DMS53 treated with DMSO at 0.1 percent for 48 hours (cell line): ENCODE data around the gene LMOD1.

Experiments
- DNase-seq: peaks from one replicate; lab custom pipeline; 2025; ENCODE audit not compliant: unreplicated experiment; lab: John Stamatoyannopoulos, UW

Gene LMOD1

DNA sequence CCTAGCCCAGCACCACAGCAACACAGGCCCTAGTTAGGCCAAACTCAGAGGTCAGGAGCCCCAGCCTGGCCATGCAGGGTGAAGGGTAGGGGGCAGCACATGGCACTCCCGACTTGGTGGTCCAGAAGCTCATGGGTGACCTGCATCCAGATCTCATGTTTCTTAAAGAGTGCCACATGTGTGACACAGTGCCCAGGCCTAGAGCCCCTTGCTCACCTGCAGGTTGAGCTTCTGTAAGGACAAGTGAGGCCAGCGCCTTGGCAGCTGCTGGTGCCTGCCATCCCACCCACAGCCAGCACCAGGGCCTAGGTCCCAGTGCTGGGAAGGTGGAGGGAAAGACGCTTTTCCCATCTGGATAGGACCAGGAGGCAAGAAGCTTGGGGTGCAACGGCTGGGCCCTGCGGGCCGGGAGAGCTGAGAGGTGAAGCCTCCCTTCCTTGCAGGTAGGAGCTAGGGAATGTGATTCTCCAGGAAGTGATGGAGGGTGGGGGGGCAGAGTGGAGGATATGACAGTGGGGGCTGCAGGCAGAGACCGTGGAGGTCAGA, 51.2 kb downstream of the LMOD1 start:
- DNase-seq: no peak

DNA sequence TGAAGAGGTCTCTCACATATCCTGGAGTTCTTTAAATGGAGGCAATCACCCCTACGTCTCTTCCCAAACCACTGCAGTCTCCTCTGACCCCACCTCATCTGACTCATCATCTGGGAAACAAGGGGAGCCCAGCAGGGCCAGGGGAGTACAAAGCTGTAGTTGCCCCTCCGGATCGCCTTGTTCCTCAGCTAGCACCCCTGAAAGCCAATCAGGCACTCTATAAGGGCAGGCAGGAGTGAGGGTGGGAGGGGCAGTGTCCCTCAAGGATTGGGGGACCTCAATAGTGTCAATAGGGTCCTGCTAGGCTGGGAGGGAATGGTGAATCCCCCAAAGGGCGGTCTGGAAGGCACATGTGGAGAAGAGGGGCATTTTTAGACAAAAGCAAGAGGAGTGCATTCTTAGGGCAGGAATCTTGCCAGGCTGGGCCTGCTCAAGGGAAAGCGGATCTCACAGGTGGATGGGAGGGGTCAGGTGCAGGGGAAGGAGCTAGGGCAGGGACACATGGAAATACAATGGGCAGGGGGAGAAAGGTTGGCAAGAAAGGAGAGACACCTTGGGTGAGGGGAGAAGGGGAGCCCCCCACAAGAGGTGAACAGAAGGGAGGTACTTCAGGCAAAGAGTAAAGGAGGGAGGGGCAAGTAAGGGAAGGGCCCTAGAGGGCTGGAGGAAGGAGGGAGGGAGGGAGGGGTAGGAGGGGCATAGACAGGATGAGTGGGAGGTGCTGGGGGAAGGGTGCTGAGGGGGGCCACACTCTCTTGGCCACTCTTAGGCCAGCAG, 51.8 kb downstream of the LMOD1 start:
- DNase-seq: no peak

DNA sequence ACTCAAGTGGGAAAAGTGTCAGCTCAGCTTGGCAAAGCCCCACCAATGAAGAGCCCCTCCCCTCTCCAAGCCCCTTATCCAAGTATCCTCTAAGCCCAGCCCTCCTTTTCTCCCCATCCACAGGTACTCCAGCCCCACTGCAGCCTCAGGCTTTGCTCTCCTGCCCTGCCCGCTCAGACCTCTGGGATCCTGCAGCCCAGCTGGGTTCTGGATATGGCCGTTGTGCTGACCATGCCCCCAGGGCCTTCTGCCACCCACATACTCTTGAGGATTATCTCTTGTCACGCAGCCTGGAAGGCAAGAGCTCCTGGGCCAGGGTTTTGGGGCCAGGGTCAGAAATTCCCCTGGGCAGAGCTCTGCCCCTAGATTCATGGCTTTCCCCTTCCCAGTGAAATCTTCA, 52.9 kb downstream of the LMOD1 start:
- no peak for DNase-seq

DNA sequence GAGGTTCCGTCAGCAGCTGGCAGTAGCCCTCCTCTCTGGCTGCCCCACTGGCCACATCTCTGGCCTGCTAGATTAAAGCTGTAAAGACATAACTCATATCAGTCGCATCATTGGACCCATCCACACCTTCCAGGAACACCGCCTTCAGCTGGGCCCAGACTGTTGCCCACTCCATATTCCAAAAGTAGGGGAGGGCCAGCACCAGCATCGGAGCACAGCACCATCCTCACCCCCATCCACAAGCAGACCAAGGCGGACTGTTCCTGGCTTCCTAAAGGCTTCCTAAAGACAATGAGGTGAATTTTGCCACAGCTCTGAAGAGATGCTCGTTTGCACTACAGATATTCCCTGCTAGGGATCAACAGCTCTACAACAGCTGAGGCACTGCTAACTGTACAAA, 54.1 kb downstream of the LMOD1 start:
- DNase-seq: no peak

DNA sequence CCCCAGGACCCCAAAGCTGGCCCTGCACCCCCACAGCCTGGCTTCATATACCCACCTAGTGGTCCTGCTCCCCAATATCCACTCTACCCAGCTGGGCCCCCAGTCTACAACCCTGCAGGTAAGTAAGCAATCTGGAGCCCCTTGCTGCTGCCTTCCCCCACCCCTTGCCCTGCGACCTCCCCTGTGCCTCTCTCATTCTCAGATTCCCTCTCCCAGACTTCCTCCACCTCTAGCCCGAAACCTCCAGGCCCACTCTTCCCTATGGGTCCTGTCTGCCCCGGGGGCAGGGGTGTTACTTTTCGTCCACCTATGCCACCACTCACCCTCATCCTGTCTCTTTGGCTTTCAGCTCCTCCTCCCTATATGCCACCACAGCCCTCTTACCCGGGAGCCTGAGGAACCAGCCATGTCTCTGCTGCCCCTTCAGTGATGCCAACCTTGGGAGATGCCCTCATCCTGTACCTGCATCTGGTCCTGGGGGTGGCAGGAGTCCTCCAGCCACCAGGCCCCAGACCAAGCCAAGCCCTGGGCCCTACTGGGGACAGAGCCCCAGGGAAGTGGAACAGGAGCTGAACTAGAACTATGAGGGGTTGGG, 54.8 kb downstream of the LMOD1 start:
- DNase-seq: no peak

DNA sequence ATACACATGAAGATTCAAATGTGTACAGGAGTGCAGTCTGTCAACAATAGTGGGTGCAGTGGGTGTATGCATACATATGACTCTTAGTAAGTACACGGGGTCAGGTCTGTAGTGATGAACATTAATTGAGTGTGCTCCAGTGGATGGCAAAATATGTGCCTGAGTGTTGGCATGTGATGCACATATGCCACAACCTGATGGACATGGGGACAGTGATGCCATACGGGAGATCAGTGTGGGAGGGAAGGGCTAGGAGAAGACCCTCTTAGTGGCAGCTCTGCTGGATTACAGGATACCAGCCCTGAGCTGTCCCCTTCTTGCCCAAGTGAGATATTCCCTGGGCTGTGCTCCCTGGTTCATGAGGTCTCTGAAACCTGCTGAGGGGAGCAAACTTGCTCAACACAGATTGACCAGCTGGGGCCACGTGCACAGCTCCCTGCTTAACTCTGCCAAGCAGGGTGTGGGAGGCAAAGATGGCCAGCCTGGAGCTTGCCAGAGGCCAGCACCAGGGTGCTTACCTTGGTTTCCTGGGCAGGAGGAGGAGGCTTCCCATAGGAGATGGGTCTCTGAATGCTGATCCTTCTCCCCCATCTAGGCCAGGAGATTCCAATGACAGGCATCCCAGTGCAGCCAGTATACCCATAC, 55.4 kb downstream of the LMOD1 start:
- no peak for DNase-seq

DNA sequence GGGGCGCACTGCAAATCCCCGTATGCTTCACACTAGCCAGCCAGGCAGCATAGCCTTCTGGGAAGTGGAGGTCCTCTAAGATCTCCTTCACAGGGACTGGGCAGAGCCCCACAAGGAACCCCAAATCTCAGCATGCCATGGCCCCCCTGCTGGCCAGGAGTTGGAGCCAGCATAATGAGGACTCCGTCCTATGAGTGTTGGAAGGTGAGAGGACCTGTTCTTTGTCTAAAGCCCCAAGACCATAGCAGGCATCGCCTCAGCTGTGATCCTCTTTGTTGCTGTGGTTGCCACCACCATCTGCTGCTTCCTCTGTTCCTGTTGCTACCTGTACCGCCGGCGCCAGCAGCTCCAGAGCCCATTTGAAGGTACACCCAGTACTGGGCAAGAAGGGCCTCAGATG, 56.1 kb downstream of the LMOD1 start:
- DNase-seq: no peak

DNA sequence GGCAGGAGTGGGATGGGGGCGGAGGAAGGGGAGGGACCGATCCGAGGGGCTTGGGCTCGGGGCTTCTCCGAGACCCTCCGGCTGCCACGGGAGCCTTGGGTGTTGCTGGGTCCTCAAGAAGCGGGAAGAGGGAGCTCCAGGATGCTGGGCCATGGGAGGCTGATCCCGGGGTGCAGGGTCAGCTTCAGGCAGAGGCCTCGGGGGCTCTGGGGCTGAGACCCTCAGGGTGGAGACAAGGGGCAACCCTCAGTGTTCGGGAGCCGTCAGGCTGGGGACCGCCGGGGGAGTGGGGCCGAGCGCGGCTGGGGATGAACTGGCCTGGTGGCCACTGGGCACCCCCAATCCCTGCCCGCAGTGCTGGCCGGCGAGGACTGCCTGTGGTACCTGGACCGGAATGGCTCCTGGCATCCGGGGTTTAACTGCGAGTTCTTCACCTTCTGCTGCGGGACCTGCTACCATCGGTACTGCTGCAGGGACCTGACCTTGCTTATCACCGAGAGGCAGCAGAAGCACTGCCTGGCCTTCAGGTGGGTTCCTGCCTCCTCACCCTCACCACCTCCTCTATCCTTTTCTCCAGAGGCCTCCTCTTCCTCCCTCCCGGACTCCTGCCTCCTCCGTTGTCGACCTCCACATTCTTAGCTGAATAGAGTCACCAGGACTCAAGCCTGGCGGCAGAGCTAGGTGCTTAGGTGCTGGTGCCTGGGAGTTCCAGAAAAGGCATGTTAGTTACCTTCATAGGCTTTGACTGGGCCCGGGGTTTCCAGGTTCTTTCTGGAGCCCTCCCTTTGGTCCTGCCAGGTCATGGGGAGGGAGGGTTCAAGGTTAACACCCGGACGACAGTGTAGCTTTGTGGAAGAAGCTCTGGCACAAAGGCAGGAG, 57.0 kb downstream of the LMOD1 start:
- no peak for DNase-seq

DNA sequence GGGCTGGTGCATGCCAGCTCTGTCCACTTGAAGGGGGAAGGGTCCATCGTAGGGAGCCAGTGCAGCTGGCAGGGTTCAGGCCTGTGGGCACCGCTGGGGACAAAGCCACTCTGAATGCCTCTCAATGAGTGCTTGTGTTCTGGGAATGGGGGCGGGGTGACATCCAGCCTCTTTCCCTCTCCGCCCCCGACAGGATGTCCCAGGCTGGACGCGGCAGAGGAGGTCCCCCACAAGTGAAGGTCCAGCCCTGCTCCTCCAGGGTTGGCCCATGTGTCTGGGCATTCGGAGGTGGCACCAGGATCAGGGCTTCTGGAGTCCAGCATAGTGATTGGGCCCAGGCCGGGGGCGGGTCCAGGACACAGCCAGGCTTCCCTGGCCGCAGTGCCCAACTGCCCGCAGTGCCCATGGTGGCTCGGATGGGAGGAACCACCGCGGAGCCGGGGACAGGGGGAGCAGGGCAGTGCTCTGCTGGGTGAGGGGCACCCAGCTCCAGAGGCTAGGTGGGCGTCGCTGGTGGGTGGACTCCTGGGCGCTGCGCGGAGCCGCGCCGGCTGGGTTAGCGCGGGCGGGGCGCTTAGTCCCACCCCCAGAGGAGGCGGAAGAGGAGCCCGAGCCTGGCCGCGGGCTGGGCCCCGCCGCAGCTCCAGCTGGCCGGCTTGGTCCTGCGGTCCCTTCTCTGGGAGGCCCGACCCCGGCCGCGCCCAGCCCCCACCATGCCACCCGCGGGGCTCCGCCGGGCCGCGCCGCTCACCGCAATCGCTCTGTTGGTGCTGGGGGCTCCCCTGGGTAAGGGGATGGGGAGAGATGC, 57.9 kb downstream of the LMOD1 start, which contains the start of gene SHISA4:
SHISA4 (plus strand) TSS at position 617 of the 808 bp plus-strand sequence; CDS start at position 714, 97 bp downstream.
- peak; percentile 53 for DNase-seq

DNA sequence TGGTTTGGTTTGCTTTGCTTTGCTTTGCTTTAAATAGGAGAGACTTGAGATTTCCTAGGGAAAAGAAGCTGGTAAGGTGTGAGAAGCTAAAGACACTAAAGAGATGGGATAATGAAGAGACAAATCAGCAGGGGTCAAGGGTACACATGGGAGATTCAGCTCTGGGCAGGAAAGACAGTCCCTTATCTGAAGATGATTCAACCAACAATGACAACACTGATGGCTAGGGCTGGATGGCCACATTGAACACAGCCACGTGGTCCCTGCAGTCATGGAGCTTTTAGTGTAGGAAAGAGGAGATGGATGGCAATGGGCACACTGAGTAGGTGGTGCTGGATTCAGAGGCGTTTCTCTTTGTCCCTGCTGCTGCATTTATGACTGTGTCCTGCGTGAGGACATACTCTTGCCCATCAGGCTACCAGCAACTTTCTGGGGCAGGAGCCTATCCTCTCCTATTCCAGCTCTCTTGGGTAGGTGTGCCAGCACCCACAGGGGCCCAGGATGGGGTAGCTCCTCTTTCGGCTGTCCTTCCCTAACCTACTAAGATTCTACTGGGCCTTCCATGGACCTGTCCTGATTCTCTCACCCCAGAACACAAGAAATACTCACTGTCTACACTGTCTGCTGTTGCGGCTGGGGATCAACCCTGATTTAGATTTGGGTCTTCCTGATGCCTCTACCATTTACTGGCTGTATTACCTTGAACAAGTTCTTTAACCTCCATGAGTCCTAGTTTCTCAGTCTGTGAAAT, 59.1 kb downstream of the LMOD1 start:
- no peak for DNase-seq

DNA sequence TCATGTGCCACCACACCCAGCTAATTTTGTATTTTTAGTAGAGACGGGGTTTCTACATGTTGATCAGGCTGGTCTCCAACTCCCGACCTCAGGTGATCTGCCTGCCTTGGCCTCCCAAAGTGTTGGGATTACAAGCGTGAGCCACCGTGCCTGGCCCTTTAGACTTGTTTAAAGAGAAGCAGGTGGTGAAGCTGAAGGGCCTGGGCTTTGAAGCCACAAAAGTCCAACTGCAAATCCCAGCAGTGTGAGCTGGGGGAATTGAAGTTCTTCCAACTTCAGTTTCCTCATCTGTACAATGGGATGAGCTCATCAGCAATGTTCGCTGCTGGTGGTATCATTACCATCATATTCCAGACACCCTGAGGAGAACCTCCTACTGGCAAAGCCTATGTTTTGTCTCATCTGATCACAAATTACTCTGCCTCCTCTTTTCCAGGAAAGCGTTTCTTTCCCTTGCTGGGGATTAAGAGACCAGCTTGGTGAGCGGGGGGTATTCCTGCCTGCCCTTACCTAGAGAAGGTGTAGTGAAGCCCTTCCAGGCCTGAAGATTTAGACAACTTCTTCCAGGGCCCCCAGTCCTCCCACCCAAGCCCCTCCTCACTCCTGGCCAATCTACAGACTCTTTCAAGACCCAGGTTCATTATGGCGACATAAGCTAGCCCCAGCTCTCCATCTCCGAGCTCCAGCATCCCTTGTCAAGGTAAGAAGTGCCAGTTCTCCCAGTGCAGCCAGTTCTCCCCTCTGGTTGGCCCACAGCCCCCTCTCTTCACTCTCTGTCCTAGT, 60.1 kb downstream of the LMOD1 start:
- DNase-seq: no peak

DNA sequence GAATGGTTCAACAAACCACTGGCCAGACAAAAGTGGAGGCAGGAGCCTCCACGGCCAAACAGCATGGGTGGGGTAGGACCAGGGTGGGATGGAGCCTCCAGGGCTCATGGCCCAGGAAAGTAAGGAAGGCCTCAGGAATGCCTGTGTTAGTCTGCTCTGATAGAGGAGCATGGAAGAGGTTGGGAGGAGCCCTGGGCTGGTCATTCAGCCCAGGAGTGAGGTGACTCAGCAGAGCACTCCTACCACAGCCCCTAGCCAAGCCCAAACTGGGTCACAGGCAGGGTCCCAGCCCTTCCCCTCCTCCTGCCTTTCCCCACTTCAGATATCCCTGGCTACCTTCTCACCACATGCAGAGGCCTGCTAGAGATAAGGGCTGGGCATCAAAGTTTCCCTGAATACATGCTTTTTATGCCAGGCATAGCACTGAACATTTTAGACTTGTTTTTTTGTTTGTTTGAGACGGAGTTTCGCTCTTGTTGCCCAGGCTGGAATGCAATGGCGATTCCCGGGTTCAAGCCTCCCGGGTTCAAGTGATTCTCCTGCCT, 60.7 kb downstream of the LMOD1 start:
- DNase-seq: no peak

DNA sequence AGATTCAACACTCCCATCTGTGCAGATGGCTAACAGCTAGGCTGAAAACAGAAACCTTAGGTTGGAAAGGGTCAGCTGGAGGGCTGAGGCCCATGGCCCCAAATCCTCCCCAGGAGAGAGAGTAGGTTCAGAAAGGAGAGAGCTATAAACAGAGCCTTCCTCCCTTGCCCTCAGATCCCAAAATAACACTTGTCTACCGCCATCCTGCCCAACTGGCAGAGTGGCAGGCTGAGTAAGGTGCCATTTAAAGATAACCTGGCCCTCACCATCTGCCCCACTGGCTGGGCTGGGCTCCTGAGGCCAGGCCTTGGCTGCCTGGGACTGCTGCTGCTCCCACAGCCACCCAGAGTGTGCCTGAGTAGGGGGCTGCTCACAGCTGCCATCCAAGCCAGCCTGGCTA, 61.9 kb downstream of the LMOD1 start:
- DNase-seq: no peak

DNA sequence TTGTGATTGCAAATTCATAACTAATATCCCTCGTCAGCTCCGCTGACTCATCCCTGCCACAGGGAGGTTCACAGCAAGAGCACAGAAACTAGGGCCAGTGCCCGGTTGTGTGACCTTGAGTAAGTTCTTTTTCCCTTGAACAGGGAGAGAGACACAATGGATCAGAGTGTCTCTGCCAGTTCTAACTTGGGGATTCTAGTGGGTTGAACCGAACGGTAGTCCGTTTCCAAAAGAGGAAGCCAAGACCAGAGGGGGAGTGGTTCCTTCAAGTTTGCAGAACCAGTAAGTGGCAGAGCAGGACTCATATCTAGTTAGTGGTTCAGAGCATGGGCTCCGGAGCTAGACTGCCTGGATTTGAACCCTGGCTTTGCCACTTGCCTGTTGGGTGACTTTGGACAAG, 62.6 kb downstream of the LMOD1 start:
- DNase-seq: no peak

DNA sequence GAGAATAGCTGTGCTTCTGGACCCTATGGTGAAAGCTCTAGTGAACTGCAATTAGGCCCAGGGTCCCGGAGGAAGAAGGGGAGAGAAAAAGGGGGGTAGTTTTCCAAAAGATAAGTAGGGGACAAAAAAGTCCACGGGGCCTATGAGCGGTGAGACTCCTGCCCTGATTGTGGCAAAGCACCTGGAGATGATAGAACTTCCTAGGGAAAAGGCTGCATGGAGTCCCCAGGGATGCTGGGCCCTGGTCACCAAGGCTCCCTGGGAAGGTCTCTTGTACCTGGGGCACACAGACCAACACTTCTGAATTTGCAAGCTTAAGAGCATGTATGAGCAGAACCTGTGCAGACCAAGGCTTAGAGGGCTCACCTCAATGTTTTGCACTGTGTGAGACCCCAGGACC, 63.1 kb downstream of the LMOD1 start:
- no peak for DNase-seq

DNA sequence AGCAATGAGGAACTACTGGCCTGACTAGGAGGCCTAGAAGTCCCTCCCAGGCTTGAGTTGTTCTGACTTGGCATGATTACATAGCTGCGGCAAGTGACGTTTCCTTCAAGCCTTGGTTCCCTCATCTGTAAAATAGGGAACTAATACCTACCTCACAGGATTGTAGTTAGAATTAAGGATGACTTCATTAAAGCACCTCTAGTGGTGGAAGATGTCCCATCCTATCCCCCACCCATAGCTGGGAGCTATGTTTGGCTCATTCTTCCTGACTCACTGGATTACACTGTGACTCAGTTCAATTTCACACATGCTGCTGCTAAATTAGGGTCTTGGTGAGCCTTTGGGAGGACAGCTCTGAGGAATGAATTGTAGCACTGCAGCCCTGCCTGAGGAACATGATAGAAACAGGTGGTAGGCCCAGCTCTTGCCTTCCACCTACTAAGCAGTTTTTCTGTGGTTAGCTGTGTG, 63.6 kb downstream of the LMOD1 start:
- no peak for DNase-seq

DNA sequence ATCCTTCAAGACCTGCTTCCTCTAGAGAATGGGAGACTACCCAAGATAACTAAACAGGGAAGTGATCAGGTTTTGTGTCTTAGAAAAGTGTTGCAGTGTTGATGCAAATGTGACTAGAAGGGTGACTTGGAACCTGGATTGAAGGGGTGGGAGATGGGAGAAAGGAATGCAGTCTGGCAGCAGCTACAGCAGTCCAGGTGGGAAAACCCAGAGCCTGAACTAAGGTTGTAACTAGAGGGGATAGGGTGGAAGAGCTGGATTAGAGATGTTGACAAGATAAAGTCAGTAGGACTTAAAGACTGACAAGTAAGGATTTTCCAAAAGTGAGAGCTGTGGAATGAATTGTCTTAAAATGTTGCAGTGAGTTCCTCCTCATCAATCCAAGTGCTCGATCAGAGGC, 64.7 kb downstream of the LMOD1 start:
- no peak for DNase-seq

DNA sequence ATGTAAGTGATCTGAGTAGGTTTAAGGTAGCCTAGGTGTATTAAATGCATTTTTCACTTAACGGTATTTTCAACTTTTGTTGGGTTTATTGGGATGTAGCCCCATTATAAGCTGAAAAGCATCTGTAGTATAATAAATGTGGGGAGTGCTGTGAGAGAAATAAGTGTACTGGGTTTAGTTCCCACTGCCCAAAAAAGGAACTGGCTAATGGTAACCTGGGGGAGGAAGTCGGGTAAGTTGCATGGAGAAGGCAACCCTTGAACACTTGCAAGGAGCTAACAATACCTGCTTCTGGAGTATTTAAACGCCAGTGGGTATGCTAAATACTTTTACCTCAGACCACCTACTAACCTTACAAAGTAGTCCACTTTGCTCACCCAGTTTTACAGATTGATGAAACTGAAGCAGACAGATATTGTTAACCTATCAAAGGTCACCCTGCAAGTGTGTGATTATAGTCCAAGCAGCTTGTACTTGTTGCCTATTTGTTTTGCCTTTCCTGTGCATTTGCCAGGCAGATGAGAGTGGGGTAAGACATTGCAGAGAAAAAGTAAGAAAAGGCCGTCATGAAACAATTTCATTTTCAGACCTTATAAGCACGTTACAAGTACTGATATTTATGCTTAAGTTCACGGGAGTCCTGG, 65.3 kb downstream of the LMOD1 start:
- DNase-seq: no peak
